Activated CD4-positive, CD25-positive, alpha-beta regulatory T cell treated with anti-CD3 and anti-CD28 coated beads, Interleukin-2, amount 50 U/mL, for 24 hours (primary cell): ENCODE data around the gene ITFG2.
"Not testable (repeated sequence)": the region's sequence is repeated elsewhere in the genome, so short reads cannot be mapped to it uniquely, and the experiment has no call there.

Experiments
- ATAC-seq, 2 donors: fragments of 150-1000 bp; cut with Tn5 transposase; one replicate each; pipeline ENCODE4 v1.10.0; 2021; ENCODE audit warnings: mild to moderate bottlenecking in 1 of 2, moderate library complexity in 1 of 2

The ITFG2 gene

GRCh38 chr12:2864198-2864597 is 51.7 kb downstream of the ITFG2 start:
- ATAC-seq, result no peak

- not testable (repeated sequence) for ATAC-seq
These were observed 56.6 kb downstream of the ITFG2 start for GRCh38 chr12:2868986-2869632.
